Kidney (tissue), 14 donors: Measurements from ENCODE around the gene TMX1. TPM values are rescaled to one million over a fixed set of nuclear protein-coding genes. Genes with fewer than 3 reads are reported as not detected.

Source experiments
- DNase-seq, 5 donors: peaks; one replicate each; pipeline ENCODE4 v3.0.0-alpha.2; 2013 to 2020
- FAIRE-seq: peaks from 2 replicates; lab custom pipeline; 2012; peaks lifted over from hg19 to GRCh38; lab: Jason Lieb, UNC
- H3K27ac ChIP-seq, 2 donors: one replicate each; pipeline ENCODE4 v1.7.0; 2013; ENCODE audit warnings: low read depth in 2 of 2, low read length in 2 of 2, inconsistent platforms in 1 of 2
- H3K27me3 ChIP-seq: one replicate; pipeline ENCODE4 v1.7.1; 2013; ENCODE audit warnings: low read length, inconsistent platforms; ENCODE audit not compliant: control insufficient read depth, insufficient read depth
- H3K36me3 ChIP-seq, 3 donors: one replicate each; pipeline versions ENCODE4 v1.7.0 to v1.7.1; 2013; ENCODE audit warnings: low read length in 3 of 3, control low read depth in 1 of 3, inconsistent platforms in 1 of 3; ENCODE audit not compliant: insufficient read depth in 3 of 3, control insufficient read depth in 2 of 3
- H3K4me1 ChIP-seq, 3 donors: one replicate each; pipeline versions ENCODE4 v1.7.0 to v1.7.1; 2013; ENCODE audit warnings: low read length in 3 of 3, inconsistent platforms in 1 of 3, low read depth in 1 of 3; ENCODE audit not compliant: control insufficient read depth in 2 of 3, insufficient read depth in 2 of 3
- H3K4me3 ChIP-seq, 3 donors: one replicate each; pipeline versions ENCODE4 v1.7.0 to v1.8.1; 2013; ENCODE audit warnings: low read length in 3 of 3, control low read depth in 1 of 3, inconsistent platforms in 1 of 3
- H3K9ac ChIP-seq, 3 donors: one replicate each; pipeline versions ENCODE4 v1.7.0 to v1.7.1; 2013; ENCODE audit warnings: low read length in 3 of 3, control low read depth in 1 of 3, inconsistent platforms in 1 of 3
- H3K9me3 ChIP-seq, 3 donors: one replicate each; pipeline versions ENCODE4 v1.7.0 to v1.7.1; 2013; ENCODE audit warnings: low read length in 3 of 3, control low read depth in 1 of 3, inconsistent platforms in 1 of 3; ENCODE audit not compliant: control insufficient read depth in 2 of 3, insufficient read depth in 1 of 3
- CTCF ChIP-seq: IDR thresholded peaks from 3 replicates; pipeline ENCODE4 v1.5.1; 2012; ENCODE audit warnings: mild to moderate bottlenecking, moderate library complexity, borderline replicate concordance; ENCODE audit not compliant: insufficient read depth; ENCODE audit errors: extremely low read depth
- intact Hi-C: fragments of 100-400 bp; cut with DNase I; formaldehyde crosslinking; loops from one replicate; pipeline ENCODE4 v1.11.1; 2022
- polyA plus RNA-seq: library from polyadenylated mRNA; stranded (reverse); fragments of 350-450 nt; fragmentation: Illumina TruSeq; extraction: RNeasy Lipid Tissue Mini Kit (QIAGEN cat#74804); gene quantifications from one replicate; pipeline ENCODE4 v1.2.3, GENCODE V29; 2014; ENCODE audit warnings: low read depth, low replicate concordance; ENCODE audit not compliant: insufficient read depth
- total RNA-seq: library from RNA; stranded (reverse); fragmentation: NEBNext Ultra II Directional; extraction: Animal tissue kit (Norgen Biotek cat#: 25700); gene quantifications from one replicate; pipeline ENCODE4 v1.2.1, GENCODE V29; 2021
- donor health status: control.
- donor health status: control.
- donor health status: control.
- donor health status: control.
- donor health status: control.
- donor health status: DM: yes; HTN: yes; CAD: no.
- donor health status: Normal renal cell carcinoma (clear cell type).

TMX1 gene
- total and polyA plus RNA-seq, 2 donors from 2014 or later, result 12.3 to 31.6 TPM

DNA sequence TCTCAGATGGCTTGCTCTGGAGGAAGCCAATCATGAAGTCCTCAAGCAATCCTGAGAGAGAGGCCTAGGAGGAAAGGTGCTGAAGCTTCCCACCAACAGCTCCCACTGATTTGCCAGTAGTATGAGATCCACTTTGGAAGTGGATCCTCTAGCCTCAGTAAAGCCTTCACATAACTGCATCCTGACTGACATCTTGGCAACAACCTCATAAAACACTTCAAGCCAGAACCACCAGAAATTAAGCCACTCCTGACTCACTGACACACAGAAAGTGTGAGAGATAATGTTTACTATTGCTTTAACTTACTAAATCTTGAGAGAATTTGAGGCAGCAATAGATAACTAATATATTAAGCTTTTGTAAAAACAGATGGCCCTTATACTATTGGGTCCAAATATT lies 11.7 kb upstream of the TMX1 start:
- Histone ChIP-seq H3K4me3 (no peak overlapping the region), H3K27ac (no peak overlapping the region), H3K9me3 (no peaks in the 10 kb centered on the region), H3K36me3 (no peaks in the 10 kb centered on the region), H3K27me3 (no peaks in the 10 kb centered on the region), H3K4me1 (no peaks in the 10 kb centered on the region), H3K9ac (no peak overlapping the region)
- intact Hi-C loops, result no loop called here
- FAIRE-seq (no peak), DNase-seq (no peak)
- TF ChIP-seq CTCF, result no peak

DNA sequence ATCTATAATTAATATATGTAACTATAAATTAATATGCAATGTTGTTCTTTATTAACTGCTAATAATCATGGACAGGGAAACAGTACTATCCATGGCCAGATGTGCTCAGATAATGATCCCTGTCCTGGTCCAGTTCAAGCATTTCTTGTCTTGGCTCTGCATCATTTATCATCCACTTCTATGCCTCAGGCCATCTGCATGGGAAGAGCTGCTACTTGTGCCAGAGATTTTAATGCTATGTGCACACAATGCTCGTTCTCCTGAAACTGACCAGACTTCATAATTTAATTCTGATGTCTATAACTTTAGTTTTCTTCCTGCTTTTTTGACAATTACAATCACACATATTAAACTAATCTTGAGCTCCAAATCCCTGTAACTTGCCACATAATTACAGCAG lies 11.2 kb upstream of the TMX1 start:
- intact Hi-C loops, result no loop called here
- DNase-seq (no peak), FAIRE-seq (no peak)
- no peak overlapping the region for H3K9ac ChIP-seq
- H3K27me3 ChIP-seq, result no peaks in the 10 kb centered on the region
- no peak for TF ChIP-seq CTCF
- no peak overlapping the region for H3K27ac ChIP-seq
- no peaks in the 10 kb centered on the region for H3K36me3 ChIP-seq
- H3K4me1 ChIP-seq, result no peaks in the 10 kb centered on the region
- no peak overlapping the region for H3K4me3 ChIP-seq
- H3K9me3 ChIP-seq, result no peaks in the 10 kb centered on the region

DNA sequence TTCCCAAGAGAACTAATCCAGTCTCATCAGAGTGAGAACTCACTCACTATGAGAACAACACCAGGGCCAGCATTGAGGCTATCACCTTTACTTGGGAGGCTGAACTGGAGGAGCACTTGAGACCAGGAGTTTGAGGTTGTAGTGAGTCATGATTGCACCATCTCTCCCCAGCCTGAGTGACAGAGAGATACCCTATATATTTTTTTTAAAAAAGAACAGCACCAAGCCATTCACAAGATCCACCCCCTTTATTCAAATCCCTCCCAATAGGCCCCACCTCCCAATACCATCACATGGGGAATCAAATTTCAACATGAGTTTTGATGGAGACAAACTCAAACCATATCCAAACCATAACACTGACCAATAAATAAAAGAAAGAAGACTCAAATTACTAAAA lies 3.7 kb upstream of the TMX1 start:
- Histone ChIP-seq H3K4me1 (peaks cover 0 to 4% (median 0%) of the 10 kb centered on the region in 3 donors), H3K9me3 (no peaks in the 10 kb centered on the region), H3K36me3 (no peaks in the 10 kb centered on the region), H3K9ac (no peak overlapping the region), H3K27me3 (no peaks in the 10 kb centered on the region), H3K4me3 (no peak overlapping the region), H3K27ac (no peak overlapping the region)
- DNase-seq (no peak), FAIRE-seq (no peak)
- intact Hi-C loops, result no loop called here
- no peak for TF ChIP-seq CTCF

GRCh38 chr14:51240804-51241380 lies 845 bp downstream of the TMX1 start:
- Histone ChIP-seq H3K4me1 (peaks cover 0 to 4% (median 0%) of the 10 kb centered on the region in 3 donors), H3K4me3 (peak overlapping the region; percentile 84 to 97 (median 91)), H3K27ac (peak overlapping the region in 1 of 2 donors; percentile 60), H3K9ac (peak overlapping the region; percentile 71 to 90 (median 75)), H3K36me3 (peaks cover 0 to 4% (median 0%) of the 10 kb centered on the region in 3 donors), H3K9me3 (no peaks in the 10 kb centered on the region), H3K27me3 (no peaks in the 10 kb centered on the region)
- intact Hi-C loops, result no loop called here
- TF ChIP-seq CTCF, result no peak
- DNase-seq (no peak), FAIRE-seq (no peak)
